ENCODE results near the gene CCER1. TPM values are rescaled to one million over a fixed set of nuclear protein-coding genes. Genes with fewer than 3 reads are reported as not detected.

CCER1 gene
- total and polyA plus RNA-seq, 11 donors, result not detected

DNA sequence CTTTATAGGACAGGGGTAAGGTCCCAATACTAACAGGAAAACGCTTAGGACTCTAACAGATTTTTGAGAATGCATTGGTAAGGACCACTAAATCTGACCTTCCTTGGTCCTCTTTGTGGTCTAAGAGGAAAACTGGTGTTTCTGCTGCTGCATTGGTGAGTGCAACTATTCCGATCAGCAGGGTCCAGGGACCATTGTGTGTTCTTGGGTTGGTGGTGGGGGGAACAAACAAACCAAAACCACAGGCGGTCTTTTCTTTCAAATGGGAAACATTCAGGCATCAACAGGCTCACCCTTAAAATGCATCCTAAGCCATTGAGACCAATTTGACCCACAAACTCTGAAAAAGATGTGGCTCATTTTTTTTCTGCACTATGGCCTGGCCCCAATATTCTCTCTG is 29.1 kb upstream of the CCER1 start:
- intact Hi-C loops (cut with DNase I), result loop anchor here in 3 of 10 donors (5.0 to 10.0 kb wide), 4 partner anchors 121 to 363 kb away; no protein-coding TSS in a partner anchor
- Histone ChIP-seq H3K27me3 (no peaks in the 10 kb centered on the region), H3K9me3 (peaks cover 0 to 10% (median 0%) of the 10 kb centered on the region in 12 donors), H3K4me3 (no peak overlapping the region), H3K27ac (no peak overlapping the region), H3K4me1 (peaks cover 0 to 6% (median 0%) of the 10 kb centered on the region in 12 donors), H3K36me3 (no peaks in the 10 kb centered on the region)
- TF ChIP-seq POLR2A (IDR thresholded peaks at IDR 0.05), result no peak
- ATAC-seq (no peak), DNase-seq (no peak)
- 72 to 84% (median 81%) methylated on average over 3 of the region's 3 CpGs for WGBS, 4 donors

DNA sequence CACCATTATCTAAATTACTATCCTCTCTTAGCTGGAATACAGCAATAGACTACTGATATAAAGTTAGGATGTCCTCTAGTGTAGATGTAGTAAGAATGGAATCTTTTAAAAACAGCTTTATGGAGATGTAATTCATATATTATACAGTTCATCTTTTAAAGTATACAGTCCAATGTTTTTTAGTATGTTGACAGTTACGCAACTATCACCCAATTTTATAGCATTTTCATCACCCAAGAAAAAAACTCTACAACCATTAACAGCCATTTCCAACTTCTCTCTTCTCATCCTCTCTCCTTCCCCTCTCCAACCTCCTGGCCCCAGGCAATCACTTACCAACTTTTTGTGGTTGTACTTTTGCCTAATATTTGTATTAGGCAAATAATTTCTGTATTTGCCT is 27.2 kb upstream of the CCER1 start:
- H3K4me1 ChIP-seq, result peaks cover 0 to 17% (median 0%) of the 10 kb centered on the region in 12 donors
- H3K9me3 ChIP-seq, result peaks cover 0 to 10% (median 0%) of the 10 kb centered on the region in 12 donors
- no peaks in the 10 kb centered on the region for H3K36me3 ChIP-seq
- DNase-seq, result no peak
- H3K27ac ChIP-seq, result no peak overlapping the region
- H3K27me3 ChIP-seq, result no peaks in the 10 kb centered on the region
- H3K4me3 ChIP-seq, result no peak overlapping the region
- WGBS, 4 donors, result 95 to 100% (median 98%) methylated on average over 1 of the region's 1 CpG
- TF ChIP-seq, protein P1, sequence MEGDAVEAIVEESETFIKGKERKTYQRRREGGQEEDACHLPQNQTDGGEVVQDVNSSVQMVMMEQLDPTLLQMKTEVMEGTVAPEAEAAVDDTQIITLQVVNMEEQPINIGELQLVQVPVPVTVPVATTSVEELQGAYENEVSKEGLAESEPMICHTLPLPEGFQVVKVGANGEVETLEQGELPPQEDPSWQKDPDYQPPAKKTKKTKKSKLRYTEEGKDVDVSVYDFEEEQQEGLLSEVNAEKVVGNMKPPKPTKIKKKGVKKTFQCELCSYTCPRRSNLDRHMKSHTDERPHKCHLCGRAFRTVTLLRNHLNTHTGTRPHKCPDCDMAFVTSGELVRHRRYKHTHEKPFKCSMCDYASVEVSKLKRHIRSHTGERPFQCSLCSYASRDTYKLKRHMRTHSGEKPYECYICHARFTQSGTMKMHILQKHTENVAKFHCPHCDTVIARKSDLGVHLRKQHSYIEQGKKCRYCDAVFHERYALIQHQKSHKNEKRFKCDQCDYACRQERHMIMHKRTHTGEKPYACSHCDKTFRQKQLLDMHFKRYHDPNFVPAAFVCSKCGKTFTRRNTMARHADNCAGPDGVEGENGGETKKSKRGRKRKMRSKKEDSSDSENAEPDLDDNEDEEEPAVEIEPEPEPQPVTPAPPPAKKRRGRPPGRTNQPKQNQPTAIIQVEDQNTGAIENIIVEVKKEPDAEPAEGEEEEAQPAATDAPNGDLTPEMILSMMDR (IDR thresholded peaks at IDR 0.05), result no peak
- no peak for TF ChIP-seq POLR2A (IDR thresholded peaks at IDR 0.05)
- intact Hi-C loops (cut with DNase I), result loop anchor here in 3 of 10 donors (5.0 to 10.0 kb wide), 4 partner anchors 123 to 365 kb away; no protein-coding TSS in a partner anchor
- ATAC-seq, result no peak

DNA sequence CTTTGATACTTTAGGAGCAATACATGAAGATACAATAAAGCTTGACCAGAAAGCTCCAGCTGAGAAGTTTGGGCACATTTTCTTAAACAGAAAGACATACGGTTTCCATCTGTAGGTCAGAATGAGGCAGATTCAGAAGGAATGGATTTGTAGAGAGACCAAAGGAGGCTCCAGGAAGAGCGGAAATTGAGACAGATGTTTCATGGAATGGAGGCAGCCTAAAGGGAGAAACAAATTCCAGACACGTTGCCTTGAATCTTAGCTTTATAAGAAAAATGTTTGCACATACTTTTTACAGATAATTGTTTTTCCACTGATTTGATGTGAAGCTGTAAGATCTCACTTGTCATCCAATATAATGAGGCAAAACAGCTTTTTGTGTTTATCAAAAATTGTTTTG is 25.0 kb upstream of the CCER1 start:
- H3K9me3 ChIP-seq, result peaks cover 0 to 10% (median 0%) of the 10 kb centered on the region in 12 donors
- no peak for TF ChIP-seq POLR2A (IDR thresholded peaks at IDR 0.05)
- TF ChIP-seq, protein P1 (IDR thresholded peaks at IDR 0.05), result no peak
- ATAC-seq, result peak in 3 of 4 donors; percentile 33 to 80 (median 79)

DNA sequence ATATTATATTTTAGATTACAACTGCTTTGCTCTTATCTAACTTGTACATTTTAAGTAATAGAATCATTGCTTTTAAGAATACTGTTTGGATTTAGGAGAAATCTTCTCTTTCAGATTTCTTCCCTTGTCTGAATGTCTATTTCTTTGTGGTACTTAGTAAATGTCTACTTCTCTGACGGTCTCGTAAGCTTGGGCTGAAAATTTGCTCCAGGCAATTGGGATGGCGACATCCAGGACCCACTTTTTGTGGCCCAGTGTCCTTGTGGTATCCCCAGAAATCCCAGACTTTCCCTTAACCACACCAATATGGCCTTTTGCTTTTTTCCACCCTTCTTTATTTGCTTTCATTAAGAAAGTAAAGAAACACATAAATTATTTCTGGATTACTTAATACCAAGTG is 24.0 kb upstream of the CCER1 start:
- no peak for DNase-seq
- intact Hi-C loops (cut with DNase I), result loop anchor here in 9 of 10 donors (2.0 to 10.0 kb wide), 10 partner anchors 128 to 378 kb away; partner anchors contain the start of gene LUM (in 1 of the 9)
- H3K36me3 ChIP-seq, result no peaks in the 10 kb centered on the region
- WGBS, 4 donors, result 79 to 89% (median 83%) methylated on average over 3 of the region's 3 CpGs
- H3K4me3 ChIP-seq, result no peak overlapping the region
- peaks cover 0 to 9% (median 0%) of the 10 kb centered on the region in 12 donors for H3K9me3 ChIP-seq
- peak overlapping the region in 9 of 12 donors; percentile 1 to 69 (median 42) for H3K27ac ChIP-seq
- TF ChIP-seq POLR2A (IDR thresholded peaks at IDR 0.05), result no peak
- TF ChIP-seq, protein P1 (IDR thresholded peaks at IDR 0.05), result no peak
- H3K27me3 ChIP-seq, result no peaks in the 10 kb centered on the region
- H3K4me1 ChIP-seq, result peaks cover 0 to 17% (median 0%) of the 10 kb centered on the region in 12 donors
- no peak for ATAC-seq

More for the DNA sequence above, 25.0 kb upstream of the CCER1 start:
- peak overlapping the region in 8 of 12 donors; percentile 1 to 69 (median 46) for H3K27ac ChIP-seq
- H3K4me1 ChIP-seq, result peaks cover 0 to 17% (median 0%) of the 10 kb centered on the region in 12 donors
- no peaks in the 10 kb centered on the region for H3K27me3 ChIP-seq
- H3K36me3 ChIP-seq, result no peaks in the 10 kb centered on the region
- 67 to 84% (median 73%) methylated on average over 3 of the region's 3 CpGs for WGBS, 4 donors
- intact Hi-C loops (cut with DNase I), result loop anchor here (2.0 to 10.0 kb wide), 12 partner anchors 125 to 377 kb away; partner anchors contain the start of gene LUM (in 1 of the 10)
- peak in 1 of 5 donors; percentile 11 for DNase-seq
- H3K4me3 ChIP-seq, result no peak overlapping the region

Measured in heart left ventricle (tissue), 16 donors.